IMR-90 (cell line): ENCODE data around the gene SVEP1. TPM values are rescaled to one million over a fixed set of nuclear protein-coding genes. Genes with fewer than 3 reads are reported as not detected.

ENCODE experiments used
- ATAC-seq: fragments of 200-7000 bp; cut with Tn5 transposase; 2 replicates; pipeline ENCODE4 v1.9.1; 2020; ENCODE audit warnings: low read depth, mild to moderate bottlenecking, moderate library complexity
- BruUV-seq: library from RNA; stranded (reverse); fragments of 400-500 nt; replicated peaks from 2 replicates; lab custom pipeline; 2021; lab: Mats Ljungman, UMichigan
- CTCF ChIA-PET: fragments of 300-600 bp; formaldehyde crosslinking; extraction: SDS; loops from one replicate; lab custom pipeline; 2021; ENCODE audit warnings: antibody characterized with exemption; lab: Yijun Ruan, JAX
- POLR2A ChIA-PET: fragments of 300-600 bp; sonication (Branson Sonifier 250); formaldehyde crosslinking; loops from one replicate; lab custom pipeline; 2022; ENCODE audit warnings: antibody characterized with exemption; ENCODE audit not compliant: unreplicated experiment; lab: Charles Lee
- DNase-seq: peaks from one replicate; pipeline ENCODE4 v3.0.0; 2013
- H2AFZ ChIP-seq: replicated peaks from 2 replicates; pipeline ENCODE3; 2013; ENCODE audit warnings: low read length, mild to moderate bottlenecking; ENCODE audit not compliant: poor library complexity
- H2AK5ac ChIP-seq: 2 replicates; pipeline ENCODE4 v1.6.1; 2013; ENCODE audit warnings: low read depth, low read length, inconsistent platforms
- H2AK9ac ChIP-seq: replicated peaks from 2 replicates; pipeline ENCODE3; 2013; ENCODE audit warnings: mild to moderate bottlenecking, low read depth, low read length, moderate library complexity; ENCODE audit not compliant: poor library complexity
- H2BK120ac ChIP-seq: 2 replicates; pipeline ENCODE4 v1.6.1; 2013; ENCODE audit warnings: low read depth, low read length, inconsistent platforms
- H2BK15ac ChIP-seq: 3 replicates; pipeline ENCODE4 v1.6.1; 2013; ENCODE audit warnings: low read depth, low read length, inconsistent platforms
- H2BK20ac ChIP-seq: 2 replicates; pipeline ENCODE4 v1.6.1; 2013; ENCODE audit warnings: low read depth, mild to moderate bottlenecking, inconsistent platforms, low read length, moderate library complexity
- H2BK5ac ChIP-seq: 2 replicates; pipeline ENCODE4 v1.6.1; 2013; ENCODE audit warnings: mild to moderate bottlenecking, low read depth, low read length, inconsistent platforms; ENCODE audit not compliant: poor library complexity, severe bottlenecking
- H3K14ac ChIP-seq: replicated peaks from 2 replicates; pipeline ENCODE4 v1.6.1; 2013; ENCODE audit warnings: low read depth, low read length, inconsistent platforms
- H3K18ac ChIP-seq: 2 replicates; pipeline ENCODE4 v1.6.1; 2013; ENCODE audit warnings: low read depth, low read length, control low read depth
- H3K23ac ChIP-seq: 2 replicates; pipeline ENCODE4 v1.6.1; 2013; ENCODE audit warnings: low read depth, low read length, inconsistent platforms
- H3K27ac ChIP-seq: 2 replicates; pipeline ENCODE4 v1.5.1; 2013; ENCODE audit warnings: mild to moderate bottlenecking, control low read depth, low read length; ENCODE audit not compliant: insufficient read depth
- H3K27me3 ChIP-seq: 2 replicates; pipeline ENCODE4 v1.6.1; 2013; ENCODE audit warnings: low read length; ENCODE audit not compliant: control insufficient read depth, insufficient read depth
- H3K36me3 ChIP-seq: 2 replicates; pipeline ENCODE4 v1.6.1; 2013; ENCODE audit warnings: low read length, mixed read lengths; ENCODE audit not compliant: control insufficient read depth, insufficient read depth
- H3K4ac ChIP-seq: 2 replicates; pipeline ENCODE4 v1.6.1; 2013; ENCODE audit warnings: low read depth, low read length, inconsistent platforms
- H3K4me1 ChIP-seq: 2 replicates; pipeline ENCODE4 v1.6.1; 2013; ENCODE audit warnings: low read length, mixed read lengths; ENCODE audit not compliant: control insufficient read depth, insufficient read depth
- H3K4me2 ChIP-seq: 2 replicates; pipeline ENCODE4 v1.6.1; 2013; ENCODE audit warnings: low read depth, mild to moderate bottlenecking, control low read depth, low read length, moderate library complexity
- H3K4me3 ChIP-seq: 2 replicates; pipeline ENCODE4 v1.5.1; 2013; ENCODE audit warnings: low read depth, mild to moderate bottlenecking, control low read depth, low read length, moderate library complexity; ENCODE audit not compliant: insufficient read depth
- H3K56ac ChIP-seq: 2 replicates; pipeline ENCODE4 v1.6.1; 2013; ENCODE audit warnings: low read length, inconsistent platforms; ENCODE audit not compliant: insufficient read depth; ENCODE audit errors: extremely low read depth
- H3K79me1 ChIP-seq, 2 experiments: 2 replicates each; pipeline ENCODE4 v1.6.1; 2013; ENCODE audit warnings: low read length in 2 of 2, inconsistent platforms in 1 of 2, low read depth in 1 of 2
- H3K9ac ChIP-seq: 2 replicates; pipeline ENCODE4 v1.6.1; 2013; ENCODE audit warnings: low read depth, low read length, control low read depth
- H3K9me1 ChIP-seq: 2 replicates; pipeline ENCODE4 v1.6.1; 2013; ENCODE audit warnings: low read length, inconsistent platforms; ENCODE audit not compliant: insufficient read depth
- H3K9me3 ChIP-seq: 2 replicates; pipeline ENCODE4 v1.6.1; 2013; ENCODE audit warnings: low read length; ENCODE audit not compliant: control insufficient read depth, insufficient read depth
- H4K20me1 ChIP-seq: 2 replicates; pipeline ENCODE4 v1.6.1; 2013; ENCODE audit warnings: low read length, inconsistent platforms; ENCODE audit not compliant: insufficient read depth
- H4K5ac ChIP-seq: 2 replicates; pipeline ENCODE4 v1.6.1; 2013; ENCODE audit warnings: mild to moderate bottlenecking, low read depth, low read length, control low read depth
- H4K8ac ChIP-seq, 2 experiments: 2 replicates each; pipeline ENCODE4 v1.6.1; 2013; ENCODE audit warnings: low read depth in 2 of 2, low read length in 2 of 2, control low read depth in 1 of 2, inconsistent platforms in 1 of 2
- H4K91ac ChIP-seq: 2 replicates; pipeline ENCODE4 v1.6.1; 2013; ENCODE audit warnings: low read depth, low read length, inconsistent platforms; ENCODE audit not compliant: insufficient read depth
- CEBPB ChIP-seq: IDR thresholded peaks from 2 replicates; pipeline ENCODE4 v1.6.1; 2012; ENCODE audit warnings: low read depth, low read length, improper control_type of control experiment
- FOS ChIP-seq: fragments of 150-350 bp; IDR thresholded peaks from 2 replicates; pipeline ENCODE4 v1.6.1; 2016; ENCODE audit warnings: low read depth, low read length
- POLR2A ChIP-seq: IDR thresholded peaks from 2 replicates; pipeline ENCODE4 v1.6.1; 2012; ENCODE audit warnings: mild to moderate bottlenecking, low read depth, low read length
- WGBS, 2 experiments: methylation state at CpG; one replicate each; pipeline versions ENCODE4 v1.1.5 to v1.1.7; 2013; ENCODE audit warnings: missing lambda C conversion rate in 2 of 2; ENCODE audit not compliant: insufficient read length in 1 of 2; ENCODE audit errors: extremely low coverage in 2 of 2; 5-methylcytosine and 5-hydroxymethylcytosine counted together
- dilution Hi-C: fragments of 300-500 bp; cut with HindIII; formaldehyde crosslinking; loops from one replicate; pipeline ENCODE4 v1.14.3; 2018; ENCODE audit warnings: low sequenced_read_pairs; ENCODE audit not compliant: unreplicated experiment
- in situ Hi-C: fragments of 300-500 bp; cut with MboI; formaldehyde crosslinking; loops from 3 replicates; pipeline ENCODE4 v1.14.3; 2019; ENCODE audit warnings: low sequenced_read_pairs, inconsistent platforms, mixed read lengths
- intact Hi-C: fragments of 100-400 bp; cut with micrococcal nuclease; formaldehyde crosslinking; loops from 2 replicates; pipeline ENCODE4 v1.10.0; 2022
- polyA plus RNA-seq, 3 experiments: library from polyadenylated mRNA; depleted of rRNA; stranded (reverse); fragments of >200 nt; gene quantifications; 2 replicates each; pipeline ENCODE4 v1.2.3, GENCODE V29; 2012; ENCODE audit warnings: low replicate concordance in 1 of 3
- total RNA-seq: library from RNA; depleted of rRNA; stranded (reverse); fragments of >200 nt; gene quantifications from 2 replicates; pipeline ENCODE4 v1.2.3, GENCODE V29; 2012

Gene SVEP1
- total and polyA plus RNA-seq, 2 of the 4 experiments (the other 2 are of a cell fraction): 4.8 to 16.7 TPM

GRCh38 chr9:110566156-110566555 lies 13.4 kb downstream of the SVEP1 start:
- no CpG with 5 or more reads among the region's 1 CpG for WGBS, 2 experiments

More at GRCh38 chr9:110566156-110566555, 13.4 kb downstream of the SVEP1 start:
- no peak overlapping the region for H4K5ac ChIP-seq
- no peak overlapping the region for H2BK15ac ChIP-seq
- no peak overlapping the region for H4K91ac ChIP-seq
- H4K8ac ChIP-seq: no peak overlapping the region
- no peak overlapping the region for H3K23ac ChIP-seq
- no peak overlapping the region for H2BK120ac ChIP-seq
- no TSS peak for BruUV-seq
- ChIA-PET POLR2A (no interaction called here), CTCF (no interaction called here)
- H2BK5ac ChIP-seq: no peak overlapping the region
- H3K4me2 ChIP-seq: no peak overlapping the region
- H4K20me1 ChIP-seq: no peaks in the 10 kb centered on the region
- no peak overlapping the region for H2AK9ac ChIP-seq
- no peaks in the 10 kb centered on the region for H3K27me3 ChIP-seq
- H3K18ac ChIP-seq: no peak overlapping the region
- peaks cover 5% of the 10 kb centered on the region for H3K4me1 ChIP-seq
- no peaks in the 10 kb centered on the region for H3K9me3 ChIP-seq
- H3K9me1 ChIP-seq: no peaks in the 10 kb centered on the region
- in situ Hi-C loops (no loop called here), intact Hi-C loops (no loop called here), dilution Hi-C loops (no loop called here)
- no peak for TF ChIP-seq FOS
- TF ChIP-seq CEBPB: no peak
- TF ChIP-seq POLR2A: no peak
- no peak overlapping the region for H3K14ac ChIP-seq
- no peak overlapping the region for H2AFZ ChIP-seq
- H3K79me1 ChIP-seq: no peaks in the 10 kb centered on the region; a peak in 1 of 4 replicates
- ATAC-seq (no peak), DNase-seq (no peak)
- H3K27ac ChIP-seq: no peak overlapping the region
- no peak overlapping the region for H3K4me3 ChIP-seq
- no peak overlapping the region for H2BK20ac ChIP-seq
- no peak overlapping the region for H3K4ac ChIP-seq
- no peak overlapping the region for H2AK5ac ChIP-seq
- H3K36me3 ChIP-seq: peaks cover 15% of the 10 kb centered on the region
- no peak overlapping the region for H3K9ac ChIP-seq
- H3K56ac ChIP-seq: no peak overlapping the region
